Activated naive CD8-positive, alpha-beta T cell treated with anti-CD3 and anti-CD28 coated beads, Interleukin-2, amount 50 U/mL, for 16 hours (primary cell): Measurements from ENCODE around the gene WSCD1.

Experiments used
- DNase-seq: peaks from one replicate; pipeline ENCODE4 v3.0.0-alpha.2; 2020; ENCODE audit warnings: low read depth, low spot score

Gene WSCD1

GRCh38 chr17:6059406-6059805 is 10.8 kb upstream of the WSCD1 start:
- DNase-seq, result no peak

- no peak for DNase-seq
These were observed 8.9 kb upstream of the WSCD1 start for GRCh38 chr17:6061290-6061689.

GRCh38 chr17:6064868-6065267 is 5.3 kb upstream of the WSCD1 start:
- no peak for DNase-seq

GRCh38 chr17:6065351-6065750 is 4.8 kb upstream of the WSCD1 start:
- no peak for DNase-seq

- no peak for DNase-seq
These were observed 3.8 kb upstream of the WSCD1 start for GRCh38 chr17:6066183-6066948.

- DNase-seq, result no peak
These were observed 3.1 kb upstream of the WSCD1 start for GRCh38 chr17:6067060-6067459.

GRCh38 chr17:6070430-6070912 is 292 bp downstream of the WSCD1 start:
- DNase-seq, result no peak

GRCh38 chr17:6070913-6071511 is 833 bp downstream of the WSCD1 start:
- no peak for DNase-seq

- DNase-seq, result no peak
These were observed 1.4 kb downstream of the WSCD1 start for GRCh38 chr17:6071528-6072065.

- no peak for DNase-seq
These were observed 2.0 kb downstream of the WSCD1 start for GRCh38 chr17:6072157-6072556.

- no peak for DNase-seq
These were observed 2.4 kb downstream of the WSCD1 start for GRCh38 chr17:6072611-6073010.

GRCh38 chr17:6073620-6074019 is 3.4 kb downstream of the WSCD1 start:
- no peak for DNase-seq

- no peak for DNase-seq
These were observed 4.9 kb downstream of the WSCD1 start for GRCh38 chr17:6075050-6075449.

- DNase-seq, result no peak
These were observed 5.7 kb downstream of the WSCD1 start for GRCh38 chr17:6075845-6076244.

GRCh38 chr17:6077752-6078151 is 7.6 kb downstream of the WSCD1 start:
- DNase-seq, result no peak

GRCh38 chr17:6078458-6078871 is 8.3 kb downstream of the WSCD1 start:
- no peak for DNase-seq

GRCh38 chr17:6079155-6079888 is 9.1 kb downstream of the WSCD1 start:
- DNase-seq, result no peak

- DNase-seq, result no peak
These were observed 9.8 kb downstream of the WSCD1 start for GRCh38 chr17:6079960-6080359.

GRCh38 chr17:6080711-6081430 is 10.7 kb downstream of the WSCD1 start:
- no peak for DNase-seq

GRCh38 chr17:6082335-6082734 is 12.2 kb downstream of the WSCD1 start:
- no peak for DNase-seq

GRCh38 chr17:6084311-6085161 is 14.4 kb downstream of the WSCD1 start:
- no peak for DNase-seq
